K562 (cell line): ENCODE measurements around the gene MMS19. TPM values are rescaled to one million over a fixed set of nuclear protein-coding genes. Genes with fewer than 3 reads are reported as not detected.

Experiments used
- DDX20 ChIP-seq: fragments of 450-650 bp; IDR thresholded peaks from 2 replicates; pipeline ENCODE4 v1.6.1; 2016; ENCODE audit warnings: missing genetic modification characterization, low read depth, mild to moderate bottlenecking, missing compliant biosample characterization, moderate library complexity
- ERF ChIP-seq: fragments of 450-650 bp; formaldehyde crosslinking; IDR thresholded peaks from 2 replicates; pipeline ENCODE4 v1.4.0; 2020; ENCODE audit warnings: mild to moderate bottlenecking, mixed read lengths
- IFI16 ChIP-seq: fragments of 250-450 bp; sonication (Bioruptor Pico); IDR thresholded peaks from 2 replicates; pipeline ENCODE4 v2.1.2; 2022; ENCODE audit warnings: mild to moderate bottlenecking, inconsistent platforms
- L3MBTL2 ChIP-seq: fragments of 450-650 bp; IDR thresholded peaks from 2 replicates; pipeline ENCODE4 v1.6.1; 2016; ENCODE audit warnings: mild to moderate bottlenecking, moderate library complexity
- MAFG ChIP-seq: fragments of 450-650 bp; conservative IDR thresholded peaks from 2 replicates; pipeline ENCODE4 v1.6.1; 2016; ENCODE audit warnings: missing genetic modification characterization, missing compliant biosample characterization
- POLR2G ChIP-seq: fragments of 200-400 bp; formaldehyde crosslinking; IDR thresholded peaks from 2 replicates; pipeline ENCODE4 v1.6.1; 2017; ENCODE audit warnings: low read depth, mild to moderate bottlenecking, antibody characterized with exemption, low read length, moderate library complexity
- RB1 ChIP-seq: fragments of 450-650 bp; IDR thresholded peaks from 2 replicates; pipeline ENCODE4 v1.6.1; 2017; ENCODE audit warnings: low read depth, mild to moderate bottlenecking
- RBFOX2 ChIP-seq: fragments of 200-400 bp; formaldehyde crosslinking; IDR thresholded peaks from 2 replicates; pipeline ENCODE4 v1.6.1; 2017; ENCODE audit warnings: low read depth, mild to moderate bottlenecking, low read length, moderate library complexity
- ZFP30 ChIP-seq: fragments of 250-450 bp; sonication (Bioruptor Pico); IDR thresholded peaks from 2 replicates; pipeline ENCODE4 v1.8.0; 2022; ENCODE audit warnings: moderate library complexity, mild to moderate bottlenecking, inconsistent platforms, borderline replicate concordance
- ZNF384 ChIP-seq: IDR thresholded peaks from 2 replicates; pipeline ENCODE4 v1.6.1; 2012; ENCODE audit warnings: low read depth, low read length, improper control_type of control experiment
- ZNF408 ChIP-seq: fragments of 250-450 bp; sonication (Bioruptor Pico); IDR thresholded peaks from 2 replicates; pipeline ENCODE4 v1.4.0; 2020; ENCODE audit warnings: low read depth, mild to moderate bottlenecking, moderate library complexity
- ZNF707 ChIP-seq: fragments of 250-450 bp; sonication (Bioruptor Pico); conservative IDR thresholded peaks from 2 replicates; pipeline ENCODE4 v1.8.0; 2022; ENCODE audit warnings: inconsistent platforms, mild to moderate bottlenecking, moderate library complexity
- polyA plus RNA-seq, 8 experiments: library from polyadenylated mRNA; depleted of rRNA in 4 of 8; stranded (reverse) in 5 of 8; unstranded in 3 of 8; fragments of >200 nt; fragmentation: Nextera tagmentation in 2 of 8; fragmentation: Illumina TruSeq in 1 of 8; extraction: Ambion mirVana in 2 of 8; extraction: Trizol in 1 of 8; gene quantifications; 2 replicates each; pipeline versions ENCODE4 v1.2.1 to v1.2.3, GENCODE V29; 2011 to 2014; ENCODE audit warnings: inconsistent platforms in 1 of 8, missing spikeins in 1 of 8
- total RNA-seq, 7 experiments: library from RNA; depleted of rRNA in 6 of 7; stranded (reverse); fragments of >200 nt in 6 of 7; fragmentation: Illumina TruSeq in 2 of 7; extraction: Trizol in 2 of 7; gene quantifications; 2 replicates each; pipeline versions ENCODE4 v1.2.1 to v1.2.3, GENCODE V29; 2011 to 2021; ENCODE audit warnings: low replicate concordance in 1 of 7
- TF ChIP-seq, protein P1 (sequence below): fragments of 450-650 bp; IDR thresholded peaks from 2 replicates; pipeline ENCODE4 v1.6.1; 2016; ENCODE audit warnings: mild to moderate bottlenecking, moderate library complexity
- TF ChIP-seq, protein P2 (sequence below), 2 experiments: fragments of 200-800 bp in 1 of 2; sonication (Bioruptor generic) in 1 of 2; sonication (generic) in 1 of 2; formaldehyde crosslinking in 1 of 2; IDR thresholded peaks in 1 of 2; conservative IDR thresholded peaks in 1 of 2; 2 replicates each; pipeline versions ENCODE4 v1.5.0 to v1.6.1; 2016 to 2020; ENCODE audit warnings: missing compliant biosample characterization in 1 of 2, missing genetic modification characterization in 1 of 2, missing genetic modification reagents in 1 of 2

The MMS19 gene
- total and polyA plus RNA-seq, 9 of the 15 experiments (the other 6 are each of a cell fraction or from before 2014, with no cell fraction given), result 40.1 to 110 (median 62.9) TPM

DNA sequence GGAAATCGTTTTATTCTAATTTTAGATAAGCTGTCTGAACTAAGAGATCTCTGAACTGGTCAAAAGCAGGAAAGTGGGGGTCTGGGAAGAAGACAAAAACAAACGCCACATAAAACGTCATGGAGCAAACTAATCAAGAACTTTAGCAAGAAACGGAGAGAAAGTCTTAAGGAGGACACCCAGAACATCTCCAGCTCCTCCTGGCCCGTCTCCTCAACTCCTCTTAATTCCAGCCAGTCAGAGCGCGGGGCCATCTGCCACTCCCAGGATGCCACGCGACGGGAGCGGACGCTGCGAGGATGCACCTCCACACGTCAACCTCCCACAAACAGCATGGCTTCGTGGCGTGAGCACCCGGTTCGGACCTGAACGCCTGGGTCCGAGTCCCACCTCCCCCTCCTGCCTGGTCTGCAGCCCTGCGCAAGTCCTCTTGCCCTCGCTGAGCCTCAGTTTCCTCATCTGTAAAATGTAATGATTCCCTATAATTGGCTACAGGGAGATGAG is 598 bp downstream of the MMS19 start (continued):
- TF ChIP-seq, protein P1, sequence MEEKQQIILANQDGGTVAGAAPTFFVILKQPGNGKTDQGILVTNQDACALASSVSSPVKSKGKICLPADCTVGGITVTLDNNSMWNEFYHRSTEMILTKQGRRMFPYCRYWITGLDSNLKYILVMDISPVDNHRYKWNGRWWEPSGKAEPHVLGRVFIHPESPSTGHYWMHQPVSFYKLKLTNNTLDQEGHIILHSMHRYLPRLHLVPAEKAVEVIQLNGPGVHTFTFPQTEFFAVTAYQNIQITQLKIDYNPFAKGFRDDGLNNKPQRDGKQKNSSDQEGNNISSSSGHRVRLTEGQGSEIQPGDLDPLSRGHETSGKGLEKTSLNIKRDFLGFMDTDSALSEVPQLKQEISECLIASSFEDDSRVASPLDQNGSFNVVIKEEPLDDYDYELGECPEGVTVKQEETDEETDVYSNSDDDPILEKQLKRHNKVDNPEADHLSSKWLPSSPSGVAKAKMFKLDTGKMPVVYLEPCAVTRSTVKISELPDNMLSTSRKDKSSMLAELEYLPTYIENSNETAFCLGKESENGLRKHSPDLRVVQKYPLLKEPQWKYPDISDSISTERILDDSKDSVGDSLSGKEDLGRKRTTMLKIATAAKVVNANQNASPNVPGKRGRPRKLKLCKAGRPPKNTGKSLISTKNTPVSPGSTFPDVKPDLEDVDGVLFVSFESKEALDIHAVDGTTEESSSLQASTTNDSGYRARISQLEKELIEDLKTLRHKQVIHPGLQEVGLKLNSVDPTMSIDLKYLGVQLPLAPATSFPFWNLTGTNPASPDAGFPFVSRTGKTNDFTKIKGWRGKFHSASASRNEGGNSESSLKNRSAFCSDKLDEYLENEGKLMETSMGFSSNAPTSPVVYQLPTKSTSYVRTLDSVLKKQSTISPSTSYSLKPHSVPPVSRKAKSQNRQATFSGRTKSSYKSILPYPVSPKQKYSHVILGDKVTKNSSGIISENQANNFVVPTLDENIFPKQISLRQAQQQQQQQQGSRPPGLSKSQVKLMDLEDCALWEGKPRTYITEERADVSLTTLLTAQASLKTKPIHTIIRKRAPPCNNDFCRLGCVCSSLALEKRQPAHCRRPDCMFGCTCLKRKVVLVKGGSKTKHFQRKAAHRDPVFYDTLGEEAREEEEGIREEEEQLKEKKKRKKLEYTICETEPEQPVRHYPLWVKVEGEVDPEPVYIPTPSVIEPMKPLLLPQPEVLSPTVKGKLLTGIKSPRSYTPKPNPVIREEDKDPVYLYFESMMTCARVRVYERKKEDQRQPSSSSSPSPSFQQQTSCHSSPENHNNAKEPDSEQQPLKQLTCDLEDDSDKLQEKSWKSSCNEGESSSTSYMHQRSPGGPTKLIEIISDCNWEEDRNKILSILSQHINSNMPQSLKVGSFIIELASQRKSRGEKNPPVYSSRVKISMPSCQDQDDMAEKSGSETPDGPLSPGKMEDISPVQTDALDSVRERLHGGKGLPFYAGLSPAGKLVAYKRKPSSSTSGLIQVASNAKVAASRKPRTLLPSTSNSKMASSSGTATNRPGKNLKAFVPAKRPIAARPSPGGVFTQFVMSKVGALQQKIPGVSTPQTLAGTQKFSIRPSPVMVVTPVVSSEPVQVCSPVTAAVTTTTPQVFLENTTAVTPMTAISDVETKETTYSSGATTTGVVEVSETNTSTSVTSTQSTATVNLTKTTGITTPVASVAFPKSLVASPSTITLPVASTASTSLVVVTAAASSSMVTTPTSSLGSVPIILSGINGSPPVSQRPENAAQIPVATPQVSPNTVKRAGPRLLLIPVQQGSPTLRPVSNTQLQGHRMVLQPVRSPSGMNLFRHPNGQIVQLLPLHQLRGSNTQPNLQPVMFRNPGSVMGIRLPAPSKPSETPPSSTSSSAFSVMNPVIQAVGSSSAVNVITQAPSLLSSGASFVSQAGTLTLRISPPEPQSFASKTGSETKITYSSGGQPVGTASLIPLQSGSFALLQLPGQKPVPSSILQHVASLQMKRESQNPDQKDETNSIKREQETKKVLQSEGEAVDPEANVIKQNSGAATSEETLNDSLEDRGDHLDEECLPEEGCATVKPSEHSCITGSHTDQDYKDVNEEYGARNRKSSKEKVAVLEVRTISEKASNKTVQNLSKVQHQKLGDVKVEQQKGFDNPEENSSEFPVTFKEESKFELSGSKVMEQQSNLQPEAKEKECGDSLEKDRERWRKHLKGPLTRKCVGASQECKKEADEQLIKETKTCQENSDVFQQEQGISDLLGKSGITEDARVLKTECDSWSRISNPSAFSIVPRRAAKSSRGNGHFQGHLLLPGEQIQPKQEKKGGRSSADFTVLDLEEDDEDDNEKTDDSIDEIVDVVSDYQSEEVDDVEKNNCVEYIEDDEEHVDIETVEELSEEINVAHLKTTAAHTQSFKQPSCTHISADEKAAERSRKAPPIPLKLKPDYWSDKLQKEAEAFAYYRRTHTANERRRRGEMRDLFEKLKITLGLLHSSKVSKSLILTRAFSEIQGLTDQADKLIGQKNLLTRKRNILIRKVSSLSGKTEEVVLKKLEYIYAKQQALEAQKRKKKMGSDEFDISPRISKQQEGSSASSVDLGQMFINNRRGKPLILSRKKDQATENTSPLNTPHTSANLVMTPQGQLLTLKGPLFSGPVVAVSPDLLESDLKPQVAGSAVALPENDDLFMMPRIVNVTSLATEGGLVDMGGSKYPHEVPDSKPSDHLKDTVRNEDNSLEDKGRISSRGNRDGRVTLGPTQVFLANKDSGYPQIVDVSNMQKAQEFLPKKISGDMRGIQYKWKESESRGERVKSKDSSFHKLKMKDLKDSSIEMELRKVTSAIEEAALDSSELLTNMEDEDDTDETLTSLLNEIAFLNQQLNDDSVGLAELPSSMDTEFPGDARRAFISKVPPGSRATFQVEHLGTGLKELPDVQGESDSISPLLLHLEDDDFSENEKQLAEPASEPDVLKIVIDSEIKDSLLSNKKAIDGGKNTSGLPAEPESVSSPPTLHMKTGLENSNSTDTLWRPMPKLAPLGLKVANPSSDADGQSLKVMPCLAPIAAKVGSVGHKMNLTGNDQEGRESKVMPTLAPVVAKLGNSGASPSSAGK, result peak; percentile 67
- peak; percentile 87 for TF ChIP-seq RBFOX2
- peak; percentile 84 for TF ChIP-seq POLR2G
- TF ChIP-seq ERF (CRISPR knock-in tag), result 0 out of 2 replicates have a peak, but pooled peaks have one; percentile 36
- TF ChIP-seq, protein P2, sequence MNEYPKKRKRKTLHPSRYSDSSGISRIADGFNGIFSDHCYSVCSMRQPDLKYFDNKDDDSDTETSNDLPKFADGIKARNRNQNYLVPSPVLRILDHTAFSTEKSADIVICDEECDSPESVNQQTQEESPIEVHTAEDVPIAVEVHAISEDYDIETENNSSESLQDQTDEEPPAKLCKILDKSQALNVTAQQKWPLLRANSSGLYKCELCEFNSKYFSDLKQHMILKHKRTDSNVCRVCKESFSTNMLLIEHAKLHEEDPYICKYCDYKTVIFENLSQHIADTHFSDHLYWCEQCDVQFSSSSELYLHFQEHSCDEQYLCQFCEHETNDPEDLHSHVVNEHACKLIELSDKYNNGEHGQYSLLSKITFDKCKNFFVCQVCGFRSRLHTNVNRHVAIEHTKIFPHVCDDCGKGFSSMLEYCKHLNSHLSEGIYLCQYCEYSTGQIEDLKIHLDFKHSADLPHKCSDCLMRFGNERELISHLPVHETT (CRISPR knock-in tag; conservative IDR thresholded peaks at IDR 0.05 in 1 of 2, IDR thresholded peaks at IDR 0.05 in 1 of 2), result no peak
- TF ChIP-seq ZNF408 (CRISPR knock-in tag), result no peak
- TF ChIP-seq MAFG (tag), result no peak
- TF ChIP-seq ZNF384, result no peak
- TF ChIP-seq L3MBTL2, result peak; percentile 49; the same call in 1 of the 2 replicates
- no peak for TF ChIP-seq ZNF707 (CRISPR knock-in tag)
- TF ChIP-seq DDX20 (tag), result no peak
- no peak for TF ChIP-seq RB1
- TF ChIP-seq ZFP30 (CRISPR knock-in tag), result no peak
- no peak for TF ChIP-seq IFI16 (CRISPR knock-in tag)
